HepG2 (cell line): Measurements from ENCODE around the gene AKR1A1. TPM values are rescaled to one million over a fixed set of nuclear protein-coding genes. Genes with fewer than 3 reads are reported as not detected.
A peak's percentile ranks its signal among the peaks of the same experiment; 100 is the strongest.

Experiments used
- BRCA1 ChIP-seq: sonication (generic); formaldehyde crosslinking; IDR thresholded peaks from 2 replicates; pipeline ENCODE4 v1.4.0; 2020; ENCODE audit warnings: missing genetic modification reagents
- CBX2 ChIP-seq, 2 experiments: fragments of 200-600 bp in 1 of 2; sonication (generic); formaldehyde crosslinking in 1 of 2; IDR thresholded peaks; 2 replicates each; pipeline versions ENCODE4 v1.7.0 to v1.8.1; 2018 to 2022; ENCODE audit warnings: low read depth in 2 of 2, low read length in 1 of 2, mild to moderate bottlenecking in 1 of 2, missing genetic modification reagents in 1 of 2
- CENPT ChIP-seq: sonication (generic); formaldehyde crosslinking; IDR thresholded peaks from 2 replicates; pipeline ENCODE4 v1.8.0; 2022; ENCODE audit warnings: low read depth, mild to moderate bottlenecking, moderate library complexity, missing genetic modification reagents
- FOSL1 ChIP-seq: sonication (generic); formaldehyde crosslinking; IDR thresholded peaks from 2 replicates; pipeline ENCODE4 v1.9.0; 2021; ENCODE audit warnings: missing genetic modification reagents, borderline replicate concordance
- KLF11 ChIP-seq: IDR thresholded peaks from 2 replicates; pipeline ENCODE4 v1.6.1; 2016; ENCODE audit warnings: missing compliant biosample characterization
- KMT2A ChIP-seq: sonication (generic); formaldehyde crosslinking; IDR thresholded peaks from 2 replicates; pipeline ENCODE4 v1.4.0; 2020; ENCODE audit warnings: missing genetic modification reagents
- LRRFIP1 ChIP-seq: sonication (generic); formaldehyde crosslinking; conservative IDR thresholded peaks from 2 replicates; pipeline ENCODE4 v1.4.0; 2020; ENCODE audit warnings: missing genetic modification reagents
- ONECUT2 ChIP-seq: sonication (generic); formaldehyde crosslinking; IDR thresholded peaks from 2 replicates; pipeline ENCODE4 v1.4.0; 2020; ENCODE audit warnings: missing genetic modification reagents
- PRDM4 ChIP-seq: sonication (generic); formaldehyde crosslinking; IDR thresholded peaks from 2 replicates; pipeline ENCODE4 v1.9.0; 2021; ENCODE audit warnings: missing genetic modification reagents, borderline replicate concordance
- RARG ChIP-seq: sonication (generic); formaldehyde crosslinking; IDR thresholded peaks from 2 replicates; pipeline ENCODE4 v1.4.0; 2020; ENCODE audit warnings: low read depth, mild to moderate bottlenecking, missing genetic modification reagents
- TCF7L2 ChIP-seq: IDR thresholded peaks from 2 replicates; pipeline ENCODE4 v1.6.1; 2011; ENCODE audit warnings: mild to moderate bottlenecking, low read depth, low read length, moderate library complexity
- TEAD3 ChIP-seq: optimal IDR thresholded peaks from 2 replicates; pipeline ENCODE3; 2016; ENCODE audit warnings: borderline replicate concordance
- TFAP4 ChIP-seq: sonication (generic); IDR thresholded peaks from 2 replicates; pipeline ENCODE4 v1.6.1; 2016; ENCODE audit warnings: low read depth, borderline replicate concordance
- XBP1 ChIP-seq: sonication (generic); formaldehyde crosslinking; IDR thresholded peaks from 2 replicates; pipeline ENCODE4 v1.5.0; 2020; ENCODE audit warnings: missing genetic modification reagents
- ZFY ChIP-seq: sonication (generic); formaldehyde crosslinking; IDR thresholded peaks from 2 replicates; pipeline ENCODE4 v1.4.0; 2020; ENCODE audit warnings: missing genetic modification reagents
- ZMAT5 ChIP-seq: sonication (generic); formaldehyde crosslinking; IDR thresholded peaks from 2 replicates; pipeline ENCODE4 v1.5.0; 2020; ENCODE audit warnings: mild to moderate bottlenecking, low read depth, missing genetic modification reagents, borderline replicate concordance
- ZNF260 ChIP-seq: sonication (generic); formaldehyde crosslinking; IDR thresholded peaks from 2 replicates; pipeline ENCODE4 v1.4.0; 2020; ENCODE audit warnings: missing genetic modification reagents, low read depth, mild to moderate bottlenecking, borderline replicate concordance
- ZNF674 ChIP-seq: sonication (generic); formaldehyde crosslinking; IDR thresholded peaks from 2 replicates; pipeline ENCODE4 v1.5.0; 2020; ENCODE audit warnings: low read depth, mild to moderate bottlenecking, missing genetic modification reagents
- ZNF75D ChIP-seq: sonication (generic); formaldehyde crosslinking; IDR thresholded peaks from 2 replicates; pipeline ENCODE4 v1.8.1; 2023; ENCODE audit warnings: missing genetic modification reagents, mild to moderate bottlenecking, borderline replicate concordance
- ZNF776 ChIP-seq: sonication (generic); formaldehyde crosslinking; IDR thresholded peaks from 2 replicates; pipeline ENCODE4 v1.4.0; 2020; ENCODE audit warnings: mild to moderate bottlenecking, missing genetic modification reagents
- ZNF780A ChIP-seq: sonication (generic); formaldehyde crosslinking; IDR thresholded peaks from 2 replicates; pipeline ENCODE4 v1.8.0; 2022; ENCODE audit warnings: mild to moderate bottlenecking, missing genetic modification reagents, moderate library complexity
- ZSCAN31 ChIP-seq: sonication (generic); formaldehyde crosslinking; IDR thresholded peaks from 2 replicates; pipeline ENCODE4 v1.5.0; 2020; ENCODE audit warnings: low read depth, mild to moderate bottlenecking, missing genetic modification reagents
- polyA plus RNA-seq, 8 experiments: library from polyadenylated mRNA; depleted of rRNA in 3 of 8; stranded (reverse) in 7 of 8; unstranded in 1 of 8; fragments of >200 nt; fragmentation: Illumina TruSeq in 4 of 8; extraction: Trizol in 4 of 8; gene quantifications; 2 replicates each; pipeline versions ENCODE4 v1.2.1 to v1.2.3, GENCODE V29; 2011 to 2016; ENCODE audit warnings: low read depth in 4 of 8, missing spikeins in 1 of 8, mixed read lengths in 1 of 8; ENCODE audit not compliant: insufficient read depth in 1 of 8
- total RNA-seq, 5 experiments: library from RNA; depleted of rRNA; stranded (reverse); fragments of >200 nt; fragmentation: Illumina TruSeq; extraction: Trizol; gene quantifications; 2 replicates each; pipeline ENCODE4 v1.2.3, GENCODE V29; 2016; ENCODE audit warnings: low read depth in 1 of 5
- TF ChIP-seq, protein P1 (sequence below): sonication (generic); formaldehyde crosslinking; IDR thresholded peaks from 2 replicates; pipeline ENCODE4 v1.5.0; 2020; ENCODE audit warnings: missing genetic modification reagents, mild to moderate bottlenecking, borderline replicate concordance

AKR1A1 gene
- total and polyA plus RNA-seq, 2 of the 13 experiments (the other 11 are each of a cell fraction or from before 2014, with no cell fraction given): 181 to 217 TPM

DNA sequence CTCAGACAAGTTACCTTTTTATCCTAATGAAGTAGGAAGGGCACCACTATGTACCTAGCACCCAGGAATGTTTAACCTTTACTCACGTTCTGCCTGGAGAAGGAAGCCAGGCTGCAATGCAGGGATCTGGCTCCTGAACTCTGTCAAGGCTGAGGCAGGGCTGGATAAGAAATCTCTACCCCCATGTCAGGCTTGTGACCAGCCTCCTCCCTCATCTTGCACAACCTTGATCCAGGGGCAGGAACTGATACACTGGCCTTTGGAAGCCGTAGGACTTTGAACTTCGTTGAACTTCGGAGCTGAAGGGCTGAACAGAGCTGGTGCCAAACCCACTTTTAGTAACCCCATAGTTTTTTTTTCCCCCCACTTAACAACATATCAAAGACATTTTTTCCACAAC lies 8.0 kb upstream of the AKR1A1 start (continued):
- TF ChIP-seq, protein P1, sequence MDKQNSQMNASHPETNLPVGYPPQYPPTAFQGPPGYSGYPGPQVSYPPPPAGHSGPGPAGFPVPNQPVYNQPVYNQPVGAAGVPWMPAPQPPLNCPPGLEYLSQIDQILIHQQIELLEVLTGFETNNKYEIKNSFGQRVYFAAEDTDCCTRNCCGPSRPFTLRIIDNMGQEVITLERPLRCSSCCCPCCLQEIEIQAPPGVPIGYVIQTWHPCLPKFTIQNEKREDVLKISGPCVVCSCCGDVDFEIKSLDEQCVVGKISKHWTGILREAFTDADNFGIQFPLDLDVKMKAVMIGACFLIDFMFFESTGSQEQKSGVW (CRISPR knock-in tag): no peak
- TF ChIP-seq ZNF674 (CRISPR knock-in tag) (no peak), TCF7L2 (no peak), FOSL1 (CRISPR knock-in tag) (no peak), ZNF260 (no peak), ZMAT5 (CRISPR knock-in tag) (no peak), RARG (no peak), ONECUT2 (no peak), BRCA1 (CRISPR knock-in tag) (no peak), KMT2A (0 out of 2 replicates have a peak, but pooled peaks have one; percentile 60), CBX2 (IDR thresholded peaks at IDR 0.05; ENCODE audit: low read depth, low read length) (no peak), CBX2 (CRISPR knock-in tag; IDR thresholded peaks at IDR 0.05; ENCODE audit: low read depth) (no peak), ZNF75D (no peak), TFAP4 (no peak), XBP1 (CRISPR knock-in tag) (no peak), ZNF776 (CRISPR knock-in tag) (no peak), KLF11 (CRISPR knock-in tag) (no peak), PRDM4 (CRISPR knock-in tag) (no peak), ZNF780A (CRISPR knock-in tag) (no peak), LRRFIP1 (CRISPR knock-in tag) (no peak), ZSCAN31 (CRISPR knock-in tag) (no peak), CENPT (CRISPR knock-in tag) (no peak), TEAD3 (CRISPR knock-in tag) (peak; percentile 88), ZFY (CRISPR knock-in tag) (no peak)
